HG03045 (cell line): Measurements from ENCODE around the gene TFAP2C.
"Not testable (repeated sequence)": the region's sequence is repeated elsewhere in the genome, so short reads cannot be mapped to it uniquely, and the experiment has no call there.

Experiments used
- ATAC-seq: cut with Tn5 transposase; IDR thresholded peaks from one replicate; pipeline ENCODE4 v1.9.1; 2021; ENCODE audit warnings: mild to moderate bottlenecking, moderate library complexity; ENCODE audit not compliant: unreplicated experiment

TFAP2C gene

GRCh38 chr20:56614196-56614595 is 14.9 kb upstream of the TFAP2C start:
- no peak for ATAC-seq

GRCh38 chr20:56616716-56617115 is 12.4 kb upstream of the TFAP2C start:
- no peak for ATAC-seq

DNA sequence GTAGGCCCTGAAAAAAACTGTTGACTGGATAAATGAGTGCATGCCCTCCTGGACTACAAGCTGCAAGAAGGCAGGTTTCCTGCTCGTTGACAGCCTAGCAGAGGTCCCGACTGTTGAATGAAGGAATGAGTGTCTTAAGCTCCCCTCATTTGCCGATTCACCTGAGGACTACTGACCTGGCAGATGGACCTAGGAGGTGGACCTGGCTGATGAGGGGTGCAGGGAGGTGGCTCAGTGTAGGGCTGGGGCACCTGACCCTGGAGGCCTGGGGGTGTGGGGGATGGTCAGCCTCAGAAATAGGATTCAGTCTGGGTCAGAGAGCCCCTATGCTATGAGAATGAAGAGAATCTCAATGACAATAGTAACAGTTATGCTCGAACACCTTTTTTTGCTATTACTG is 11.6 kb upstream of the TFAP2C start:
- ATAC-seq, result no peak

- ATAC-seq, result no peak
Measured at GRCh38 chr20:56621730-56622129, 7.4 kb upstream of the TFAP2C start.

DNA sequence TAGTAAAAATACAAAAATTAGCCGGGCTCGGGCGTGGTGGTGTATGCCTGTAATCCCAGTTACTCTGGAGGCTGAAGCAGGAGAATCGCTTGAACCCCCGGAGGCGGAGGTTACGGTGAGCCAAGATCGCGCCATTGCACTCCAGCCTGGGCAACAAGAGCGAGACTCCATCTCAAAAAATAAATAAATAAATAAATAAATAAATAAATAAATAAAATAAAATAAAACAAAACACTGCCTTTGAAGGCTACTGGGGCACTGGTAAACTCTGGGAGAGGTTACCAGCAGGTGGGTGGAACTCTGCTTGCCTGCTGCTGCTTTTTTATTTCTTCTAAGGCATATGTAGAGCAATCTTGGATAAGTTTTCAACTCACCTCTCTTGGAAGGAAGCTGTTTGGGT is 5.2 kb upstream of the TFAP2C start:
- ATAC-seq, result not testable (repeated sequence)

GRCh38 chr20:56624786-56625681 is 4.1 kb upstream of the TFAP2C start:
- ATAC-seq, result no peak

- no peak for ATAC-seq
Measured at GRCh38 chr20:56625837-56626236, 3.3 kb upstream of the TFAP2C start.

GRCh38 chr20:56626367-56627121 is 2.6 kb upstream of the TFAP2C start:
- ATAC-seq, result no peak

DNA sequence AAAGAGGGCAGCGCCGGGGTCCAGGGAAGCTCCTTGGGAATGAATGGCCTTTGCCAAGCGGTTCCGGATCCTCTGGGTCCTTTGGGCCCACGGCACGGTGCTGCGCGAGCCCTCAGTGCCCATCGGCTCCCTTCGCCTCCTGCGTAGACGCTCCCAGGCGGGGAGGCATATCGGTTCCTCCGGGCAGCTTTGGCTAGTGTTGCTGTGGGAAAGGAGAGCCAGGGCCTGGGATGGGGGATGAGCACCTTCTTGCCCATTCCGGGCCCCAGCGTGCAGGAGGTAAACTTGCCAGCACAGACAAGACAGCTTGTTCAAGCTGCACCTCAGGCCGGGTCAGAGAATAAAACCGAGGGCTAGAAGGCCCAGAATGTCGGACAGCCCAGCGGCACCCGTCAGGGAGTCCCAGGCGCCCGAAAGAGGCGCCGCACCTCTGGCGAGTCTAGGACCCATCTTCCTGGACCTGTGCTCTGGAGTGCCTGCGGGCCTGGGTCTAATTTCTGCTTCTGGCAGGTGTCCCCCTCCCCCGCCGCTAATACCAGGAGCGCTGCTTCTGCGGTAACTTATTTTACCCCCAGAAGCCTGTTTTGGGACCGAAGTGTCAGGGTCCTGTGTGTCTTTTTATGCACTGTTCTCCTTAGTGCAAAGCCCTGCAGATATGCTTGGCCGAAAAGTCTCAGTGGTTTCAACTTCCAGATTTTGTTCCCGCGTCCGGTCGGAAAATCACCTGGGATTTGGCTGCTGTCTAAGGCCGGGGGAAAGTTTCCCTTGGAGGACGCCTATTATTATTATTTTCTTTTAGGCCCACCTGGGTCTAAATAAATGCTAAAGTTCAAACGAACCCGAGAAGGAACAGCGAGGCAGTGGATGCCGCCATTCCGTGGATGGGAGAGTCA is 1.7 kb upstream of the TFAP2C start:
- ATAC-seq, result no peak

- no peak for ATAC-seq
Measured at GRCh38 chr20:56628015-56628872, 862 bp upstream of the TFAP2C start.

GRCh38 chr20:56629464-56630085 is 469 bp downstream of the TFAP2C start:
- ATAC-seq, result no peak

DNA sequence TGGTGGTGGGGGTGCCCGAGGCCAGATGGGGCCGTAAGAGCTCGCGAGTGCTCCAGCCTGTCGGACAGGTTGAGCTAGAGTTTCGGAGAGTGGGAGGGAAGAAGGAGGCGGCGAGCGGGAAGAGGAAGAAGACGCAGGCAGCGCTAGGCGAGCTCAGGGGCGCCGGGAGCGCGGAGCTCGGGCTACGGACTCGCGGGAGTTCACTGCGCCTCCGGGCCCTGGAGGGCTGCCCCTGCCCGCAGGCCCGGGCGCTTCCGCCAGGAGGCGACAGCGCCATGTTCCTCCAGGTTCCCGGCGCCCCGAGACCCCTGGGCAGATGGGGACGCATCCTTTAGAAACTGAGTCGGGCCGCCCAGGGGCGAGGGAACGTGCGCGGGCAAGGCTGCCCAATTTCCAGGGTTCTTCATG is 984 bp downstream of the TFAP2C start:
- no peak for ATAC-seq

DNA sequence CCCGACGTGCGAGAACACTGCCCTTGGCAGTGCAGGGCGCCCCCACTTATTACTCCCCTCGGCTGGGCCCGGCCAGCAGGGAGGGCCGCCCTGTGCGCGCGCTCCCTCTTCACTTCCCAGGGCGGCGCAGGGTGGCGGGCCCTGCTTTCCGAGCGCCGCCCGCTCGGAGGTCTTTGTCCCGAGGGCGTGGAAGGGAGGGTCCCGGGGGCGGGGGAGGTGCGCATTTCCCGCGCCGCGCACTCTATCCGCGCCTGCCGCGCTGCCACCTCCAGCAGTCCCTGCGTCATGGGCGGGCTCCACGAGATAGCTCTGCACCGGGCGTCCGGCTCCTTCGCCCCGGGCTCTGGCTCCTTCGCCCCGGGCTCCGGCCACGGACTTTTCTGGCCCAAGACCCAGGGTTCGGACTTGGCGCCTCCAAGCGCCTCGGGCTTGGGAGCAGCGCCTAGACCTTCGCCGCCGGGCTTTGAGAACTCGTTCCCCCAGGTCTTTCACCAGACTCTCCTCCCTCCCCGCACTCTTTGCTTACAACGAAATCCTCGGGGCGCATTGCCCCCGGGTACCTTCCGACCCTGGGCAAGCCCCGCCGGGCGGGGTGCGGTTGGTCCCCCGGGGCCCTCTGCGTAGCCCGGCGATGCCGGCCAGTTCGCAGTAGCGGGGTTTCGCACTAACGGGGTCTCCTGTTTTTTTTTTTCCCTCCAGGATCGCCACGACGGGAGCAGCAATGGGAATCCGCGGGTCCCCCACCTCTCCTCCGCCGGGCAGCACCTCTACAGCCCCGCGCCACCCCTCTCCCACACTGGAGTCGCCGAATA is 1.6 kb downstream of the TFAP2C start:
- no peak for ATAC-seq

DNA sequence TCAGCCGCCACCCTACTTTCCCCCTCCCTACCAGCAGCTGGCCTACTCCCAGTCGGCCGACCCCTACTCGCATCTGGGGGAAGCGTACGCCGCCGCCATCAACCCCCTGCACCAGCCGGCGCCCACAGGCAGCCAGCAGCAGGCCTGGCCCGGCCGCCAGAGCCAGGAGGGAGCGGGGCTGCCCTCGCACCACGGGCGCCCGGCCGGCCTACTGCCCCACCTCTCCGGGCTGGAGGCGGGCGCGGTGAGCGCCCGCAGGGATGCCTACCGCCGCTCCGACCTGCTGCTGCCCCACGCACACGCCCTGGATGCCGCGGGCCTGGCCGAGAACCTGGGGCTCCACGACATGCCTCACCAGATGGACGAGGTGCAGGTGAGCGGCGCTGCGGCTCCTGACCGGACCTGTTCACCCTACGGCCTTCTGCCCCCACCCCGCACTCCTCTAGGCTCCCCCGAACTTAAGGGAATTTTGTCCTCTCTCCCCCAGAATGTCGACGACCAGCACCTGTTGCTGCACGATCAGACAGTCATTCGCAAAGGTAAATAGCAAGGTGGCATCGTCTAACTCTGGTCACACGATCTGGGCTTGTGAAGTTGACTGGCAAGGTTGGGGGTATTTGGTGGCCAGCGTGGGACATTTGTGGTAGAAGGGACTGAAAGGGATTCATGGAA is 2.3 kb downstream of the TFAP2C start:
- no peak for ATAC-seq

- no peak for ATAC-seq
Measured at GRCh38 chr20:56631990-56632327, 2.9 kb downstream of the TFAP2C start.

GRCh38 chr20:56634307-56634706 is 5.2 kb downstream of the TFAP2C start:
- ATAC-seq, result no peak

GRCh38 chr20:56634735-56635385 is 5.8 kb downstream of the TFAP2C start:
- ATAC-seq, result no peak

GRCh38 chr20:56636716-56637115 is 7.6 kb downstream of the TFAP2C start:
- ATAC-seq, result no peak
